HCT116 (cell line): ENCODE data around the gene SLC24A3. TPM values are rescaled to one million over a fixed set of nuclear protein-coding genes. Genes with fewer than 3 reads are reported as not detected.

ENCODE experiments used
- ATAC-seq: fragments of 200-7000 bp; cut with Tn5 transposase; 2 replicates; pipeline ENCODE4 v1.9.1; 2020; ENCODE audit warnings: mild to moderate bottlenecking, moderate library complexity
- BruUV-seq: library from RNA; stranded (reverse); fragments of 400-500 nt; replicated peaks from 2 replicates; lab custom pipeline; 2021; lab: Mats Ljungman, UMichigan
- CTCF ChIA-PET: fragments of 300-600 bp; sonication (Branson Sonifier 250); formaldehyde crosslinking; loops from one replicate; lab custom pipeline; 2021; ENCODE audit warnings: antibody characterized with exemption; lab: Charles Lee
- POLR2A ChIA-PET: fragments of 300-600, 350-600 bp; sonication (Branson Sonifier 250); formaldehyde crosslinking; loops from one replicate; lab custom pipeline; 2021; ENCODE audit warnings: antibody characterized with exemption; lab: Charles Lee
- RAD21 ChIA-PET, 2 experiments: fragments of 300-600 bp; sonication (Branson Sonifier 250); formaldehyde crosslinking; loops; one replicate each; lab custom pipeline; 2023; ENCODE audit warnings: low total read pairs in 2 of 2; ENCODE audit not compliant: uncharacterized antibody in 2 of 2, unreplicated experiment in 2 of 2, low non-redundant PET in 1 of 2; lab: Charles Lee
- DNase-seq: peaks from one replicate; pipeline ENCODE4 v3.0.0-alpha.2; 2010; ENCODE audit warnings: low read depth, low spot score
- H2AFZ ChIP-seq: fragments of 200-600 bp; shearing (Covaris generic), sonication (generic); 2 replicates; pipeline ENCODE4 v1.6.1; 2017; ENCODE audit warnings: low read depth, mixed run types, mixed read lengths, antibody characterized with exemption, low read length; ENCODE audit not compliant: poor library complexity, severe bottlenecking
- H3K27ac ChIP-seq: 2 replicates; pipeline ENCODE4 v1.5.1; 2012; ENCODE audit warnings: low read depth, low read length
- H3K27me3 ChIP-seq: fragments of 200-600 bp; sonication (generic); 2 replicates; pipeline ENCODE4 v1.6.1; 2016; ENCODE audit warnings: mixed run types, low read length, mixed read lengths; ENCODE audit not compliant: insufficient read depth
- H3K36me3 ChIP-seq, 2 experiments: fragments of 200-500 bp in 1 of 2; fragments of 200-600 bp in 1 of 2; sonication (Bioruptor generic) in 1 of 2; sonication (generic) in 1 of 2; 2 replicates each; pipeline versions ENCODE4 v1.5.1 to v1.6.1; 2014 to 2016; ENCODE audit warnings: low read length in 2 of 2, inconsistent platforms in 1 of 2, mixed read lengths in 1 of 2, mixed run types in 1 of 2; ENCODE audit not compliant: insufficient read depth in 2 of 2, control insufficient read depth in 1 of 2
- H3K4me1 ChIP-seq, 2 experiments: fragments of 200-600 bp in 1 of 2; sonication (generic) in 1 of 2; 2 replicates each; pipeline versions ENCODE4 v1.5.1 to v1.6.1; 2012 to 2017; ENCODE audit warnings: low read length in 2 of 2, inconsistent platforms in 1 of 2, mild to moderate bottlenecking in 1 of 2, mixed read lengths in 1 of 2, mixed run types in 1 of 2, moderate library complexity in 1 of 2; ENCODE audit not compliant: insufficient read depth in 2 of 2, control insufficient read depth in 1 of 2
- H3K4me2 ChIP-seq: fragments of 200-600 bp; sonication (generic); 2 replicates; pipeline ENCODE4 v1.6.1; 2017; ENCODE audit warnings: mixed run types, low read length, mixed read lengths
- H3K4me3 ChIP-seq, 2 experiments: fragments of 200-600 bp in 1 of 2; sonication (generic) in 1 of 2; replicated peaks in 1 of 2; 2 replicates each; pipeline ENCODE4 v1.5.1; 2011 to 2016; ENCODE audit warnings: low read length in 2 of 2, control low read depth in 1 of 2, low read depth in 1 of 2, mild to moderate bottlenecking in 1 of 2, mixed read lengths in 1 of 2, mixed run types in 1 of 2
- H3K79me2 ChIP-seq: fragments of 200-600 bp; sonication (generic); 2 replicates; pipeline ENCODE4 v1.6.1; 2017; ENCODE audit warnings: mild to moderate bottlenecking, mixed run types, low read length, moderate library complexity, mixed read lengths; ENCODE audit not compliant: insufficient read depth
- H3K9ac ChIP-seq: fragments of 200-600 bp; sonication (generic); 2 replicates; pipeline ENCODE4 v1.6.1; 2016; ENCODE audit warnings: low read length, mixed read lengths
- H3K9me2 ChIP-seq: fragments of 200-600 bp; sonication (generic), shearing (Covaris generic); 2 replicates; pipeline ENCODE4 v1.6.1; 2017; ENCODE audit warnings: mixed run types, mild to moderate bottlenecking, moderate library complexity; ENCODE audit not compliant: insufficient read depth
- H3K9me3 ChIP-seq, 2 experiments: fragments of 200-500 bp in 1 of 2; fragments of 200-600 bp in 1 of 2; sonication (Bioruptor generic) in 1 of 2; sonication (generic) in 1 of 2; 2 replicates each; pipeline ENCODE4 v1.6.1; 2014 to 2017; ENCODE audit warnings: low read length in 2 of 2, mixed read lengths in 2 of 2, inconsistent platforms in 1 of 2, low read depth in 1 of 2, mild to moderate bottlenecking in 1 of 2, mixed run types in 1 of 2, moderate library complexity in 1 of 2; ENCODE audit not compliant: control insufficient read depth in 1 of 2, insufficient read depth in 1 of 2
- H4K20me1 ChIP-seq: fragments of 200-600 bp; sonication (generic), shearing (Covaris generic); 2 replicates; pipeline ENCODE4 v1.6.1; 2017; ENCODE audit warnings: mixed run types, mild to moderate bottlenecking, moderate library complexity; ENCODE audit not compliant: insufficient read depth
- CEBPB ChIP-seq: IDR thresholded peaks from 2 replicates; pipeline ENCODE4 v1.6.1; 2012; ENCODE audit warnings: low read depth
- ELF1 ChIP-seq: IDR thresholded peaks from 2 replicates; pipeline ENCODE4 v1.6.1; 2012; ENCODE audit warnings: low read depth, borderline replicate concordance
- FOSL1 ChIP-seq: IDR thresholded peaks from 2 replicates; pipeline ENCODE4 v1.6.1; 2012; ENCODE audit warnings: low read depth
- JUND ChIP-seq: IDR thresholded peaks from 2 replicates; pipeline ENCODE4 v1.6.1; 2012
- TCF7L2 ChIP-seq: IDR thresholded peaks from 2 replicates; pipeline ENCODE4 v1.7.0; 2011; ENCODE audit warnings: borderline replicate concordance, inconsistent platforms; ENCODE audit not compliant: insufficient read depth, insufficient read length; ENCODE audit errors: extremely low read depth
- YY1 ChIP-seq: IDR thresholded peaks from 2 replicates; pipeline ENCODE4 v1.6.1; 2011; ENCODE audit warnings: low read length, low read depth, moderate library complexity, mild to moderate bottlenecking; ENCODE audit not compliant: insufficient replicate concordance; ENCODE audit errors: extremely low read depth
- intact Hi-C: fragments of 100-400 bp; cut with micrococcal nuclease; formaldehyde crosslinking; loops from 2 replicates; pipeline ENCODE4 v1.10.0; 2022
- total RNA-seq: library from RNA; stranded (reverse); gene quantifications from one replicate; pipeline ENCODE4 v1.2.1, GENCODE V29; 2021; ENCODE audit not compliant: unreplicated experiment
- TF ChIP-seq, protein P1 (sequence below): IDR thresholded peaks from 2 replicates; pipeline ENCODE4 v1.6.1; 2012; ENCODE audit warnings: low read depth
- TF ChIP-seq, protein P2 (sequence below): IDR thresholded peaks from 2 replicates; pipeline ENCODE4 v1.6.1; 2012

SLC24A3 gene
- total RNA-seq, 1 experiment from 2014 or later, result not detected

DNA sequence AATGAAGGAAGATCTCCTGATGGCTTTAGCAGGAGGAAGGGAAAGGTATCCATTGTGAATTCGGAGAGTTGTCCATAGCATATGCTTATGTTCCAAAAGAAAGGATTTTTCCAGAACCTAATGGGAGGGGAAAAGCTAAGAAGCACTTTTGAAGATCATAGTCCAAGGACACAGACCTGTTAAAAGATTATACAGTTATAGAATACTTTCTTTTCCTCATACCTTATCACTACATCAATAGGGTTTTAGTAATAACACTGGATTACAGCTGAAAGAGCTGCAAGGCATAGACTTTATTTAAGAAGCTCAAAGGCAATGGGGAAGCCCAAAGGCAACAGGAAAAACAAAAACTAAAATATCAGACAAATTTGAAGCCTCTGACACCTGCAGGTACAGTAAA is 39.8 kb upstream of the SLC24A3 start:
- Histone ChIP-seq H3K9ac (no peak overlapping the region), H3K4me2 (no peak overlapping the region), H3K4me3 (no peak overlapping the region), H3K9me2 (no peaks in the 10 kb centered on the region), H3K27me3 (no peaks in the 10 kb centered on the region), H4K20me1 (no peaks in the 10 kb centered on the region), H2AFZ (no peak overlapping the region), H3K9me3 (no peaks in the 10 kb centered on the region; a peak in 1 of 4 replicates), H3K36me3 (no peaks in the 10 kb centered on the region), H3K79me2 (no peaks in the 10 kb centered on the region), H3K4me1 (no peaks in the 10 kb centered on the region), H3K27ac (no peak overlapping the region)
- ATAC-seq (no peak), DNase-seq (no peak)
- TF ChIP-seq, protein P1, sequence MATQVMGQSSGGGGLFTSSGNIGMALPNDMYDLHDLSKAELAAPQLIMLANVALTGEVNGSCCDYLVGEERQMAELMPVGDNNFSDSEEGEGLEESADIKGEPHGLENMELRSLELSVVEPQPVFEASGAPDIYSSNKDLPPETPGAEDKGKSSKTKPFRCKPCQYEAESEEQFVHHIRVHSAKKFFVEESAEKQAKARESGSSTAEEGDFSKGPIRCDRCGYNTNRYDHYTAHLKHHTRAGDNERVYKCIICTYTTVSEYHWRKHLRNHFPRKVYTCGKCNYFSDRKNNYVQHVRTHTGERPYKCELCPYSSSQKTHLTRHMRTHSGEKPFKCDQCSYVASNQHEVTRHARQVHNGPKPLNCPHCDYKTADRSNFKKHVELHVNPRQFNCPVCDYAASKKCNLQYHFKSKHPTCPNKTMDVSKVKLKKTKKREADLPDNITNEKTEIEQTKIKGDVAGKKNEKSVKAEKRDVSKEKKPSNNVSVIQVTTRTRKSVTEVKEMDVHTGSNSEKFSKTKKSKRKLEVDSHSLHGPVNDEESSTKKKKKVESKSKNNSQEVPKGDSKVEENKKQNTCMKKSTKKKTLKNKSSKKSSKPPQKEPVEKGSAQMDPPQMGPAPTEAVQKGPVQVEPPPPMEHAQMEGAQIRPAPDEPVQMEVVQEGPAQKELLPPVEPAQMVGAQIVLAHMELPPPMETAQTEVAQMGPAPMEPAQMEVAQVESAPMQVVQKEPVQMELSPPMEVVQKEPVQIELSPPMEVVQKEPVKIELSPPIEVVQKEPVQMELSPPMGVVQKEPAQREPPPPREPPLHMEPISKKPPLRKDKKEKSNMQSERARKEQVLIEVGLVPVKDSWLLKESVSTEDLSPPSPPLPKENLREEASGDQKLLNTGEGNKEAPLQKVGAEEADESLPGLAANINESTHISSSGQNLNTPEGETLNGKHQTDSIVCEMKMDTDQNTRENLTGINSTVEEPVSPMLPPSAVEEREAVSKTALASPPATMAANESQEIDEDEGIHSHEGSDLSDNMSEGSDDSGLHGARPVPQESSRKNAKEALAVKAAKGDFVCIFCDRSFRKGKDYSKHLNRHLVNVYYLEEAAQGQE, result no peak
- TF ChIP-seq, protein P2, sequence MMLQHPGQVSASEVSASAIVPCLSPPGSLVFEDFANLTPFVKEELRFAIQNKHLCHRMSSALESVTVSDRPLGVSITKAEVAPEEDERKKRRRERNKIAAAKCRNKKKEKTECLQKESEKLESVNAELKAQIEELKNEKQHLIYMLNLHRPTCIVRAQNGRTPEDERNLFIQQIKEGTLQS, result no peak
- TF ChIP-seq ELF1, result no peak
- no peak for TF ChIP-seq YY1
- no peak for TF ChIP-seq CEBPB
- no peak for TF ChIP-seq JUND
- no peak for TF ChIP-seq TCF7L2
- no peak for TF ChIP-seq FOSL1
- RAD21 ChIA-PET, result no interaction called here
- intact Hi-C loops, result no loop called here
- no TSS peak for BruUV-seq
- POLR2A ChIA-PET, result no interaction called here
- CTCF ChIA-PET, result no interaction called here
